Endothelial cell of hepatic sinusoid (primary cell): ENCODE results near the gene RRAS.

Experiments used
- in situ Hi-C: cut with HindIII; loops from 2 replicates; pipeline ENCODE4 v1.10.0; 2017; ENCODE audit warnings: low sequenced_read_pairs

RRAS gene

GRCh38 chr19:49640113-49640898 is at the start of gene RRAS:
RRAS (minus strand) TSS chr19:49640143; CDS start chr19:49640098, 45 bp downstream.
- in situ Hi-C loops: loop anchor here (5.0 kb wide), 1 partner anchor 68 kb away; no protein-coding TSS in a partner anchor

DNA sequence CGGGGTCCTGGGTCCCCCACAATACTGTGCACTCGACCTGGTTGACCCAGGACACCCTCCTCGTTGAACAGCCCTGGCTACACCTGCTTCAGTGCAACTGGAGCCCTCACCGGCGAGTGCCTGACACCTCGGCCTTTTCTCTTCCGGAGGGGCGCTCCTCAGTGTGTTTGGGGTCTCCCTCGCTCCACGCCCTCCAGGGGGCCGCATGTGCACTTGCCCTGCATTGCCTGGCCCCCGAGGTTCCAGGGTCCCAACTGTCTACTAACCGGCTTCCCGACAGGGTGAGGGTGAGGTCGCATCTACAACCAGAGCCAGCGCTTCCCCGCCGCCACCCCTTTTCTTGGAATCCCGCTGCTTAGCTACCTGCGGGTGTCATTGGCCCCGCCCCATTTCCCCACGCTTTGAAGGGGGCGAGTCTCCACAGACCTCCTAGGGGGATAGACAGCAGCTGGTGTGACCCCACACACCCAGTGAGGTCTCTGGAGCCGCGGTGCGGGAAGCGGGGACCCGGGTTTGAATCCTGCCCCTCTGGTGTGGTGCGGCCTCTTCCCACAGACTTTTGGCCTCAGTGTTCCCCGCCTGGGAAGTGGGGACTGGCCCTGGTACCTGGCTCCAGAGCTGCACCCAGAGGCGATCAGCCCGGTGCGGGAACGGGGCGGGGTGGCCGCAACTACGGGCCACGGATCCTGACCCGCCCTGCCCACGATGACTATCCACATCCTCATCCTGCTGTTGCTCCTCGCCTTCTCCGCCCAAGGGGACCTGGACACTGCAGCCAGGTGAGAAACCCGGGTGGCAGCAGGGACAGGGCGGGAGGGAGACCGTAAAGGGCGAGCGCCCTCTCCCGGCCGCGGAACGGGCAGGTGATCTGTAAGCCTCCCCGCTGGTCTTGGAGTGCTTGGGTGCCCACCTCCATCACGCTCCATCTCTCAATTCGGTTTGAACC is 49.5 kb upstream of the RRAS start, which contains the start of gene ADM5:
ADM5 (plus strand) TSS at position 462 of the 946 bp plus-strand sequence; CDS start at position 706, 244 bp downstream.
- in situ Hi-C loops: no loop called here

DNA sequence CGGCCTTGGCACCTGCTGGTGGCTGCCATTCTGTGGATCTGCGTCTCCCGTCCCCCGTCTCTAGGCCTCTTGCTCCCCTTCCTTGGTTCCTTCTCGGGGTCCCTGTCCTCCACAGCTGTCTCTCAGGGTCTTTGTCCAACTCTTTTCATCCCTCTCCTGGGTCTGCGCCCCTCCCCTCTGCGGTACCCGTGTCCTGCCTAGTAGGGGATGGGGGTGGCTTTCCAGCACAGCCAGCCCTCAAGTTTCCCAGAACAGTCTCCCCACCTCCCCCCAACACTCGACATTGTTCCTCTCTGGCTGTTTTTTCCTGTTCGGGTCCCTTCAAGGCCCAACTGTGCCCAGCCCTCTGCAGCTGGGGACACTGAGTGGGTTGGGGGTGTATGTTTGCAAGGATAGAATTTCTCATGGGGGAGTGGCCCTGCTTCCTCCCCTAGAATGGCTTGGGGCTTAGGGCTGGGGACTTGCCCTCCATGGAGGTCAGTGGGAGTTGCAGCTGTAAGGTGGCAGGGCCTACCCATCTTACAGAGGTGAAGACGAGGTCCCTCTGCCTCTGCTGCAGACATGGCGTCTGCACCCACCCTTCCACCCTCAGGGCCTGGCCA is 48.7 kb upstream of the RRAS start:
- in situ Hi-C loops: no loop called here

DNA sequence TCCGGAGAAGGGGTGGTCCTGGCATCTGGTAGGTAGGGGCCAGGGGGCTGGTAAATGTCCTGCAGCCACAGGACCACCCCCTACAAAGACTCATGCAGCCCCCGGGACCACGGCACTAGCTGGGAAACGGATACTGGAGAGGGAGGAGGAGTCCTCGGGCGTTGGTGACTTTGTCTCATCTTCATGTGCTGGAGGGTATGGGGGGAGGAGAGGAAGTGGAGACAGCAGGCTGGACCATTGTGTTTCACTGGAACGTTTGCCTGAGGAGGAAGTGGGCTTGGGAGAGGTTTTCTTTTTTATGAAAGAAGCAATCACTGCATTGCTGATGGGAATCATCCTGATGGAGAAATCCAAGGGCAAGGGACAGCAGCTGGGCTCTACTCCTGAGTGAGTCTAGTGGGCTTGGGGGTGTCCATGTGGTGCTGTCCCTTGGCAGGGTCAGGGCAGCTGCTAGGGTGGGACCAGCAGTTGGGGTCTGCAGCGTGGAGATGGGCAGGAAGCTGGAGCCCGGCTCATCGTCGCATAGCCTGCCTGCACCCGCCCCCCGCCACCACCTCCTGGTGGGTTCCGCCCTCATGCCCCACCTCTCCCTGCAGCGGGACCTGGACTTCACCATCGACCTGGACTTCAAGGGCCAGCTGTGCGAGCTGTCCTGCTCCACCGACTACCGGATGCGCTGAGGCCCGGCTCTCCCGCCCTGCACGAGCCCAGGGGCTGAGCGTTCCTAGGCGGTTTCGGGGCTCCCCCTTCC is 47.8 kb upstream of the RRAS start:
- in situ Hi-C loops: no loop called here

GRCh38 chr19:49687150-49687549 is 47.2 kb upstream of the RRAS start:
- in situ Hi-C loops: no loop called here

GRCh38 chr19:49686503-49687088 is 46.7 kb upstream of the RRAS start:
- in situ Hi-C loops: no loop called here

DNA sequence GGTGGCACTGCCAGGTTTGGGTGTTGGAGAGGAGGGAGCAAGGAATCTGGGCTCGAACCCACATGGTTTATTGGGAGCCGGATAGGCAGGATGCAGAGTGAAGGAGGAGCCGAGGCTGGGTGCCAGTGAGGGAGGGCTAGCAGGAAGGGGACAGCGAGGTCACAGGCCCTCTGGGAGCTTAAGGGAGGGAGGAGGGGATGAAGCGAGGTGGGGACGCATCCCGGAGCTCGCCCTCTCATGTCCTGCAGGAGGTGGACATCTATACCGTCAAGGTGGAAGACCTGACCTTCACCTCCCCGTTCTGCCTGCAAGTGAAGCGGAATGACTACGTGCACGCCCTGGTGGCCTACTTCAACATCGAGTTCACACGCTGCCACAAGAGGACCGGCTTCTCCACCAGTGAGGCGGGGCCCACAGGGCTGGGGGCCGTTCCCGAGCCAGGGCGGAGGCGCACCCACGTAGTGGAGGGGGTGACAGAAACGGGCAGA is 45.9 kb upstream of the RRAS start:
- in situ Hi-C loops: no loop called here

DNA sequence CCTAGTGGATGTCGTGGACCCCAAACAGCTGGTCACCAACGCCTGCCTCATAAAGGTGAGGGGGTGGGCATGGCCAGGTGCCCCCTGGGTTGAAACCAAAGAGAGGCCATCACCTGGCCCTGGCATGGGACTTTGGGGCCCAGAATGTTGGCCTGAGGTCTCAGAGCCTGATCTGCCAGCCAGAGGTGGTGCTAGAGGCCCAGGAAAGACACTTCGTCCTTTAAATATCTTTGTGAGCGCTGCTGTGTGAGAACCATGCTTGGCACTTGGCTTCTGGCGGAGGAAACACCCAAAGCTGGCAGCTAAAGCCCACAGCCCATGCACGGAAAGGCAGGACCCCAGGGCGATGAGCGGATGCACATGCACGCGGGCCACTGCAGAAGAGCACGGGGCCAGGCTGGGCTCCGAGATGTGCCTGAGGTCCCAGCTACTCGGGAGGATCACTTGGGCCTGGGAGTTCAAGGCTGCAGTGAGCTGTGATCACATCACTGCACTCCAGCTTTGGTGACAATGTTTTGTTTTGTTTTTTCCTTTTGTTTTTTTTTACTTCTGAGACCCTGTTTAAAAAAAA is 45.1 kb upstream of the RRAS start:
- in situ Hi-C loops: no loop called here

DNA sequence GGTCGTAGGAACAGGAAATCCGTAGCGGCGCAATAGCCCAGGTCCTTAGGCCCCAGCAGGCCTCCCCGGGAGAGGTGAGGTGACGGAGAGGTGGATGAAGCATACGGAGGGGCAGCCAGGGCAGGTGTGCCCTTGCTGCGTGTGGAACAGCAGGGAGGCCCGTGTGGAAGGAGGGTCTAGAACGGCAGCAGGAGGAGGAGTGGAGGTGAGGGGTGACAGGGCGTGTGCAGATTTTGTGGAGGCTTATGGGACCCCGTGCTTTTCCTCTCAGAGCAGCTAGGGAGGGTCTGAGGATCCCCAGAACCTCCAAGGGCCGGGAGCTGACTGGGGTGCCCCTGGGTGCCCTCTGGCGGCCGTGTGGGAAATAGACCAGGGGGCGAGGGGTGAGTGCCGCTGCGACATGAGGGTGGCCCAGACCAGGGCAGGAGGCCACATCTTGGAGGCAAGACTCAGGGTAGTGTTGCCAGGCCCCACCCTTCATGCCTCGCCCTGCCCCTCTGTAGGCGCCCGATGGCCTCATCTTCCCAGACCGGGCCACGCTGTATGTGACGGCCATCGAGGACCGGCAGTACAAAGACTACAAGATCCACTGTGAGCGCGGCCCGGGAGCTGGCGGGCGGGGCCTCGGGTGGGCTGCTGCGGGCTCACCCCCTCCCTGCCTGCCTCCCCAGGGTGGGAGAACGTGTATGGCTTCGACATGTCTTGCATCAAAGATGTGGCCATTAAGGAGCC is 44.5 kb upstream of the RRAS start:
- in situ Hi-C loops: no loop called here

- in situ Hi-C loops: no loop called here
Measured at GRCh38 chr19:49683814-49684250, 43.9 kb upstream of the RRAS start.

DNA sequence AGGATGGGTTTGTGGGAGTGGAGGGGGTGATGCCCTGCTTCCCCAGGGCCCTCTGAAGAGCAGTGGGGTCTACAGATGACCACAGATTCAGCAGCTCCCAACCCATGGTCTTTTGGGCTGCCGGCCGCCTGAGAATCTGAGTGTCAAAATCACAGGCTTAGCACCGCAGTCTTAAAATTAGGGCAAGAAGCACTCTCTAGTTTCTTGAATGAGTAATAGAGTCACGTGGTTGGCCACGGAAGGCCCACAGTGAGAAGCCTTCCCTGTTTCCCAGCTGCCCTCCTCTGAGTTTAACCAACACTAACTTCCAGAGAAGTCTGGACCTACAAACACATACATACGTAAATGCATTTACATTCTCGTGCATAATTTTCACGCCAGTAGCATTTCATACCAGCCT is 42.3 kb upstream of the RRAS start:
- in situ Hi-C loops: no loop called here

- in situ Hi-C loops: no loop called here
Measured at GRCh38 chr19:49681830-49682229, 41.9 kb upstream of the RRAS start.

DNA sequence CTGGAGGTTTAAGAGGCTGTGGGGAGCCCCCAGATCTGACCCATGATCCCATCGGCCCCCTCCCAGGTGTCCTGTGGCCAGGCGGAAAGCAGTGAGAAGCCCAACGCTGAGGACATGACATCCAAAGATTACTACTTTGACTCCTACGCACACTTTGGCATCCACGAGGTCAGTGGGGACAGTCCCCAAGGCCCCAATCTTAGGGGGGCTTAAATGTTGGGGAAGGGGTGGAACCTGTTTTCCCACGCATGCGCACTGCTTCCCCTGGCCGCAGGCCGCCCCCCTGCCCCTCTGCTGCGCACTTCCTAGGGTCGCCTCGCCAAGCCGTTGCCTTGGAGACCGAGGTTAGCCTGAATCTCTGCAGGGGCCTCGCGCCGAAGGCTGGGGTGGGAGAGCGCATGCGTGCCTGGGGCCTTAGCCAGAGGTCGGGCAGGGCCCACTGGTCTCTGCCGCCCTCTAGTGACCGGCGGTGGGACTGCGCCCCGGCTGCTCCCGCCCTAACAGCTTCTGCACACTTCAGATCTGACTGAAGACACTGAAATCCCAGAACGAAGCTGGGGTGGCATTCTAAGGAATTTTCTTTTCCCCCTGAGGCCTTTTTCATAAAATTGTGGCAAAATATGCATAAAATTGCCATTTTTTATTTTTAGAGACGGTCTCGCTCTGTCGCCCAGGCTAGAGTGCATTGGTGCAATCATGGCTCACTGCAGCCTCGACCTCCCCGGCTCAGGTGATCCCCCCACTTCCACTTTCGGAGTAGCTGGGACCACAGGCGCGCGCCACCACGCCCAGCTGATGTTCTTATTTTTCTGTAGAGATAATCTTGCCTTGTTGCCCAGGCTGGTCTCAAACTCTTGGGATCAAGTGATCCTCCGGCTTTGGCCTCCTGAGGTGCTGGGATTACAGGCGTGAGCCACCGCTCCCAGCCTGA is 40.7 kb upstream of the RRAS start:
- in situ Hi-C loops: no loop called here

DNA sequence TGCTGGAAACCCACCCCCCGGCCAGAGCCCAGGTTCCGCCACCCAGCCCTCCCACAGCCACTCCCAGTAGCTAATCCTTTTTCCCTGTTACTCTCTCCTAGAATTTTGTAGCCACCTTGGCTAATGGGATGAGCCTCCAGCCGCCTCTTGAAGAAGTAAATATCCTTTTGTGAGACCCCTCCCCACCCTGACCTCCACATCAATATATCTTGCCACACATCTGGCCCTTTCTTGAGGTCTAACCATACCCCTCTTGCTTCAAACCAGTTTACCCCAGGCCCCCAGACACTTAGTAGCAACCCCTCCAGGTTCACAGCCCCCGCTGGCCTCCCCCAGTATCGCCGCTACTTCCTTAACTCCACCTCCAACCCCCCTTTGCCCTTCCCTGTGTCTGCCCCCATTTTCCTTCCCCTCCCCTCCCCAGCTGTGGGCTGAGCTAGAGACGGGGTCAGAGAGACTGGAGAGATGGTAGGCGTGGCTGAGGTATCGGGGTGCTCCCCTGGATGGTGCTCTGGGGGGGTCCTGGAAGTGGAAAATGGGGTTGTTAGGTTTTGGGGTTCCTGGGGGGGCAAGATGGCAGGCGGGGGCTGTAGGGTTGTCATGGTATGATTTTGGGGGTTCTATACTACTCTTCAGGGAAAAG is 39.9 kb upstream of the RRAS start:
- in situ Hi-C loops: loop anchor here (10.0 kb wide), 1 partner anchor 165 kb away; the partner anchor contains the start of gene FCGRT

DNA sequence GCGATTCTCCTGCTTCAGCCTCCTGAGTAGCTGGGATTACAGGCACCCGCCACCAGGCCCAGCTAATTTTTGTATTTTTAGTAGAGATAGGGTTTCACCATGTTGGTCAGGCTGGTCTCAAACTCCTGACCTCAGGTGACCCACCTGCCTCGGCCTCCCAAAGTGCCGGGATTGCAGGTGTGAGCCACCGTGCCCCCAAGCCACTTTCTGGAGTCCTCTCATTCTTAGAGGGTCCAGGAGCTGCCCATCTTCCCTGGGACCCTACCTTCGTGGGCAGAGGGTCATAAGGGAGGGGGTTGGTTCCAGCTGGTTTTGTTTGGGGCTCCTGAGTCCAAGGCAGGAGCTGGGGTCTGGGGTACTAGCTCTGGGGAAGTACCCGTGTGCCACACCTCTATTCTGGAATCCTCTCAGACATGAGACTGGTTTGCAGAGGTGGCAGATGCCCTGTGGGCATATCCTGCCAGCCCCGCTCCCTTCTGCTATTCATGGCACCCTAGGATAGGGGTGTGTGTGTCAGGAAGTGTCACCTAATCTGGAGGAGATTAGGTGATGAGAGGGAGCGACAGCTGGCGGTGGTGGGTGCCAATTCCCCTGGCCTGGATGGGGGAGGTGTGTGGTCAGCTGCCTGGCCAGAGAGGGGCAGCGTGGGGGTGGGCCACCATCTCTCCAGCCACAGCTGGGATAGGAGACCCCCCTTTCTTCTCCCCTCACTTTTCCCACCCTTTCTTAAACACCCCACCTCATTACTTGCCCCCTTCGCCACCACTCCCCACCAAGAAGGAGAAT is 39.2 kb upstream of the RRAS start:
- in situ Hi-C loops: loop anchor here (10.0 kb wide), 1 partner anchor 164 kb away; the partner anchor contains the start of gene FCGRT
